ENCODE measurements around the gene MT1B.
A peak's percentile ranks its signal among the peaks of the same experiment; 100 is the strongest.
"Not testable (repeated sequence)": the region's sequence is repeated elsewhere in the genome, so short reads cannot be mapped to it uniquely, and the experiment has no call there.

The MT1B gene

GRCh38 chr16:56637814-56638750, 13.6 kb upstream of the MT1B start, which contains the start of gene MT1A:
TSS of gene MT1A (plus strand) at chr16:56638666. CDS start at chr16:56638739, 73 bp downstream.
- DNase-seq (ENCODE audit: low spot score) (no peak), FAIRE-seq (no peak)

- DNase-seq (ENCODE audit: low spot score), result no peak
- no peak for FAIRE-seq
Measured at GRCh38 chr16:56639045-56639444, 12.6 kb upstream of the MT1B start.

GRCh38 chr16:56640076-56640475, 11.6 kb upstream of the MT1B start:
- no peak for DNase-seq (ENCODE audit: low spot score)
- no peak for FAIRE-seq

GRCh38 chr16:56641166-56641565, 10.5 kb upstream of the MT1B start:
- DNase-seq (ENCODE audit: low spot score) (no peak), FAIRE-seq (no peak)

GRCh38 chr16:56643080-56643778, 8.5 kb upstream of the MT1B start:
- FAIRE-seq, result no peak
- DNase-seq (ENCODE audit: low spot score), result peak; percentile 6

GRCh38 chr16:56643833-56644232, 7.9 kb upstream of the MT1B start:
- DNase-seq (ENCODE audit: low spot score) (no peak), FAIRE-seq (no peak)

GRCh38 chr16:56645311-56645710, 6.4 kb upstream of the MT1B start:
- FAIRE-seq, result no peak
- DNase-seq (ENCODE audit: low spot score), result no peak

- FAIRE-seq (no peak), DNase-seq (ENCODE audit: low spot score) (no peak)
Measured at GRCh38 chr16:56645838-56646237, 5.8 kb upstream of the MT1B start.

GRCh38 chr16:56647641-56648431, 3.9 kb upstream of the MT1B start:
- FAIRE-seq, result no peak
- no peak for DNase-seq (ENCODE audit: low spot score)

- DNase-seq (ENCODE audit: low spot score) (no peak), FAIRE-seq (no peak)
Measured at GRCh38 chr16:56649271-56649670, 2.4 kb upstream of the MT1B start.

GRCh38 chr16:56649820-56650219, 1.9 kb upstream of the MT1B start:
- FAIRE-seq, result no peak
- DNase-seq (ENCODE audit: low spot score), result no peak

- no peak for FAIRE-seq
Measured at GRCh38 chr16:56652600-56652999, 914 bp downstream of the MT1B start.

GRCh38 chr16:56653218-56653617, 1.5 kb downstream of the MT1B start:
- DNase-seq (ENCODE audit: low spot score) (no peak), FAIRE-seq (no peak)

More at GRCh38 chr16:56652600-56652999, 914 bp downstream of the MT1B start:
- no peak for DNase-seq (ENCODE audit: low spot score)

GRCh38 chr16:56657555-56658326, 6.1 kb downstream of the MT1B start, which contains the start of gene MT1F:
TSS of gene MT1F (plus strand) at chr16:56657959. CDS start at chr16:56658059, 100 bp downstream.
- DNase-seq (ENCODE audit: low spot score), result peak; percentile 50

GRCh38 chr16:56658327-56658875, 6.7 kb downstream of the MT1B start:
- DNase-seq (ENCODE audit: low spot score) (peak; percentile 36), FAIRE-seq (no peak)

More at GRCh38 chr16:56657555-56658326, 6.1 kb downstream of the MT1B start, which contains the start of gene MT1F:
- FAIRE-seq, result no peak

GRCh38 chr16:56662357-56663354, 11.0 kb downstream of the MT1B start:
- no peak for FAIRE-seq
- no peak for DNase-seq (ENCODE audit: low spot score)

GRCh38 chr16:56664506-56664905, 12.8 kb downstream of the MT1B start:
- FAIRE-seq (no peak), DNase-seq (ENCODE audit: low spot score) (no peak)

GRCh38 chr16:56665286-56666261, 13.9 kb downstream of the MT1B start:
- DNase-seq (ENCODE audit: low spot score); FAIRE-seq: not testable (repeated sequence)
